ENCODE data around the gene ITGAV. TPM values are rescaled to one million over a fixed set of nuclear protein-coding genes. Genes with fewer than 3 reads are reported as not detected.

The ITGAV gene
- total RNA-seq, 1 experiment from 2014 or later = 4.9 TPM

DNA sequence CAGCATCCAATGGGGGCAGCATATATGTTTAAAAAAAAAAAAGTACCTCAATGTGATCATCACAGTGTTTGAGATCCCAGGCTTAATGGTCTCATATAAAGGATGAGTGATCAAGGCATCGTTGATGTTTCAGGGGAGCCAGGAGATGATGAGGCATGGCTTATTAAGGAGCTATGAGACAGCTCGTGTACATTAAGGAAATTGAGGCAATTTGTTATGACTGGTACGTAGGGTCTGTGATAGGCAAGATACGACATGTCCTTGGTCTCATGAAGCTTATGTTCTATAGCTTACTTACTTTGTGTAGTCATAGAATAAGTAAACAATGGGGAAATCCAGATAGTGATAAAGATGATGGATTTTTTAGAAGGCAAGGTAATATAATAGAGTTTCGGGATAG is 54.9 kb downstream of the ITGAV start:
- Histone ChIP-seq H3K27me3 (ENCODE audit: low read length) (no peaks in the 10 kb centered on the region), H3K4me2 (ENCODE audit: low read depth, low read length, poor library complexity, severe bottlenecking) (no peak overlapping the region), H2AFZ (ENCODE audit: low read length) (no peak overlapping the region), H3K4me3 (ENCODE audit: low read length) (no peak overlapping the region), H3K9ac (ENCODE audit: low read length) (no peak overlapping the region), H3K36me3 (ENCODE audit: insufficient read depth, low read length) (no peaks in the 10 kb centered on the region), H3K4me1 (ENCODE audit: low read length) (no peaks in the 10 kb centered on the region), H3K9me2 (replicated peaks; ENCODE audit: insufficient read depth, low read length) (no peaks in the 10 kb centered on the region), H3K79me2 (ENCODE audit: low read length) (no peaks in the 10 kb centered on the region), H4K20me1 (ENCODE audit: insufficient read depth, low read depth, low read length) (no peaks in the 10 kb centered on the region), H3K9me3 (ENCODE audit: low read length) (no peaks in the 10 kb centered on the region), H3K27ac (ENCODE audit: low read length) (no peak overlapping the region)
- no peak for DNase-seq

DNA sequence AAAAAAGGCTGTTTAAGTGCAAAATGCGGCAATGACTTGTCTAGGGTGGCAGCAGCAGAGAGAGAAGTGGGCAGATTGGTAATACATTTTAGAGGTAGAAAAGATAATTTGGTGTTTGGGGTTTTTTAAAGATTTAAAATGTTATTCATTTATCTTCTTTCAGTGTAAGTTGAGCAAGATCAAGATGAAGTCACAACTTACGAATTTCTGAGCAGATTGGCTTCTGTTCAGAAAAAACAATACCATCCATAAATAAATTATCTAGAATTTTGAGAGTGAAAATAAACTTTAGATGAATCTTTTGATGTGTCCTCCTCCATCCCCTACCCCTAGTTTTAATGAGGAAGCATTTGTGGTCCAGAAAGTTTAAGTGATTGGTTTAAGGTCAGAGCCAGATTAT is 56.1 kb downstream of the ITGAV start:
- H3K4me3 ChIP-seq (ENCODE audit: low read length) = no peak overlapping the region
- H3K9ac ChIP-seq (ENCODE audit: low read length) = no peak overlapping the region
- no peaks in the 10 kb centered on the region for H3K4me1 ChIP-seq (ENCODE audit: low read length)
- no peaks in the 10 kb centered on the region for H3K9me3 ChIP-seq (ENCODE audit: low read length)
- H3K4me2 ChIP-seq (ENCODE audit: low read depth, low read length, poor library complexity, severe bottlenecking) = no peak overlapping the region
- DNase-seq = no peak
- H3K36me3 ChIP-seq (ENCODE audit: insufficient read depth, low read length) = no peaks in the 10 kb centered on the region
- H3K27me3 ChIP-seq (ENCODE audit: low read length) = no peaks in the 10 kb centered on the region
- no peak overlapping the region for H2AFZ ChIP-seq (ENCODE audit: low read length)
- H3K27ac ChIP-seq (ENCODE audit: low read length) = no peak overlapping the region
- no peaks in the 10 kb centered on the region for H4K20me1 ChIP-seq (ENCODE audit: insufficient read depth, low read depth, low read length)
- no peaks in the 10 kb centered on the region for H3K79me2 ChIP-seq (ENCODE audit: low read length)
- no peaks in the 10 kb centered on the region for H3K9me2 ChIP-seq (replicated peaks; ENCODE audit: insufficient read depth, low read length)

DNA sequence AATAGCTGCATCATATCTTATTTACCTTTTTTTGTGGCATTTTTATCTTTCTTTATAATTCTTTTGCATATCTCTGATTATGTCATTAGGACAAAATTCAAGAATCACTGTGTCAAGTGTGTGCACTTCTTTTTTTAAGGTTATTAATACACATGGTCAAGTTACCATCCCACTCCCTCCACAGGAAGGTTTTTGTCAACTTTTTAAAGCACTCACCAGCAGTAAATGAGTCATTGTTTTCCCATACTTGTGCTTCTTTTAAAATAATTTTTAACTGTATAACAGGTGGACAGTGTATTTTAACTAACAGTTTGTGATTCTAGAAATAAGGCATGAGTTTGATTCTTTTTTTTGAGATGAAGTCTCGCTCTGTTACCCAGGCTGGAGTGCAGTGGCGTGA is 58.3 kb downstream of the ITGAV start:
- Histone ChIP-seq H3K9me2 (replicated peaks; ENCODE audit: insufficient read depth, low read length) (no peaks in the 10 kb centered on the region), H3K9ac (ENCODE audit: low read length) (no peak overlapping the region), H3K27ac (ENCODE audit: low read length) (no peak overlapping the region), H3K27me3 (ENCODE audit: low read length) (no peaks in the 10 kb centered on the region), H3K4me3 (ENCODE audit: low read length) (no peak overlapping the region), H3K4me2 (ENCODE audit: low read depth, low read length, poor library complexity, severe bottlenecking) (no peak overlapping the region), H3K79me2 (ENCODE audit: low read length) (no peaks in the 10 kb centered on the region), H3K9me3 (ENCODE audit: low read length) (no peaks in the 10 kb centered on the region), H3K4me1 (ENCODE audit: low read length) (no peaks in the 10 kb centered on the region), H2AFZ (ENCODE audit: low read length) (no peak overlapping the region), H3K36me3 (ENCODE audit: insufficient read depth, low read length) (no peaks in the 10 kb centered on the region), H4K20me1 (ENCODE audit: insufficient read depth, low read depth, low read length) (no peaks in the 10 kb centered on the region)
- DNase-seq = no peak

DNA sequence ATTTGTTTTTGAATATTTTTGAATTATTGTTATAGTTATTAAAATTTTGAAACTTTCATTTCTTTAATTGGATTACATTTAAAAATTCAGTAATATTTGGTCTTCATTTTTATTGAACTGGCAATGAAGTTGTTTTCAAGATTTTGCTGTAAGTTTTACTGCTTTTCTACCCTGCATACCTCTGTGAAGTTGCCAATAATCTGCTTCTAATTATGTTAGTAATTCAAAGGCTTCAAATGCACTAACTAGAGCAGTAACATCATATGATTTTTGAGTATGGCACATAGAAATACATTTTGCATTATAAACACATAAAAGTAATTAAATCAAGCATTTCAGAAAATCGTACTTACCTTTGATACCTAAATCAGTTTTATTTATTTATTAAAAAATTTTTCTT is 63.7 kb downstream of the ITGAV start:
- Histone ChIP-seq H3K79me2 (ENCODE audit: low read length) (no peaks in the 10 kb centered on the region), H3K9me3 (ENCODE audit: low read length) (no peaks in the 10 kb centered on the region), H3K4me1 (ENCODE audit: low read length) (no peaks in the 10 kb centered on the region), H3K4me2 (ENCODE audit: low read depth, low read length, poor library complexity, severe bottlenecking) (no peak overlapping the region), H3K27ac (ENCODE audit: low read length) (no peak overlapping the region), H3K27me3 (ENCODE audit: low read length) (no peaks in the 10 kb centered on the region), H3K36me3 (ENCODE audit: insufficient read depth, low read length) (no peaks in the 10 kb centered on the region), H4K20me1 (ENCODE audit: insufficient read depth, low read depth, low read length) (no peaks in the 10 kb centered on the region), H3K4me3 (ENCODE audit: low read length) (no peak overlapping the region), H3K9me2 (replicated peaks; ENCODE audit: insufficient read depth, low read length) (no peaks in the 10 kb centered on the region), H2AFZ (ENCODE audit: low read length) (no peak overlapping the region), H3K9ac (ENCODE audit: low read length) (no peak overlapping the region)
- no peak for DNase-seq

DNA sequence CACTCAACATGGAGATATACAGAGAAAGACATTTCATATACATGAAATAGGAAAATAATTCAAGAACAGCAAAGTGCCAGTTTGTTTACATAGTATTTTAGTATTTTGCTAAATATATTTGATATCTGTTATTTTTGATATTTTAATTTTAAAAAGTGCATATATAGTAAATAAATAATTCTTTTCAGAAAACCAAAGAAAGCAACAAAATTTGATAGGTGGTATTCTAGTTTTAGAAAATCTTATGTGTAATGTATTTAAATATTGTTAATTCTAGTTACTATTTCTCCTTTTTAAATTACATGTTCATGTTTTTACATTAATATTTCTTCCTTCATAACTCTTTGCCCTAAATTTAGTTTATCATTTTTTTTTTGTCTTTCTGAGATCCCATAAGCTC is 69.5 kb downstream of the ITGAV start:
- Histone ChIP-seq H2AFZ (ENCODE audit: low read length) (no peak overlapping the region), H3K4me1 (ENCODE audit: low read length) (peaks cover 5% of the 10 kb centered on the region), H3K27ac (ENCODE audit: low read length) (no peak overlapping the region), H4K20me1 (ENCODE audit: insufficient read depth, low read depth, low read length) (no peaks in the 10 kb centered on the region), H3K9me2 (replicated peaks; ENCODE audit: insufficient read depth, low read length) (no peaks in the 10 kb centered on the region), H3K79me2 (ENCODE audit: low read length) (no peaks in the 10 kb centered on the region), H3K9ac (ENCODE audit: low read length) (no peak overlapping the region), H3K9me3 (ENCODE audit: low read length) (no peaks in the 10 kb centered on the region), H3K4me3 (ENCODE audit: low read length) (no peak overlapping the region), H3K36me3 (ENCODE audit: insufficient read depth, low read length) (no peaks in the 10 kb centered on the region), H3K27me3 (ENCODE audit: low read length) (no peaks in the 10 kb centered on the region), H3K4me2 (ENCODE audit: low read depth, low read length, poor library complexity, severe bottlenecking) (no peak overlapping the region)
- DNase-seq = no peak

DNA sequence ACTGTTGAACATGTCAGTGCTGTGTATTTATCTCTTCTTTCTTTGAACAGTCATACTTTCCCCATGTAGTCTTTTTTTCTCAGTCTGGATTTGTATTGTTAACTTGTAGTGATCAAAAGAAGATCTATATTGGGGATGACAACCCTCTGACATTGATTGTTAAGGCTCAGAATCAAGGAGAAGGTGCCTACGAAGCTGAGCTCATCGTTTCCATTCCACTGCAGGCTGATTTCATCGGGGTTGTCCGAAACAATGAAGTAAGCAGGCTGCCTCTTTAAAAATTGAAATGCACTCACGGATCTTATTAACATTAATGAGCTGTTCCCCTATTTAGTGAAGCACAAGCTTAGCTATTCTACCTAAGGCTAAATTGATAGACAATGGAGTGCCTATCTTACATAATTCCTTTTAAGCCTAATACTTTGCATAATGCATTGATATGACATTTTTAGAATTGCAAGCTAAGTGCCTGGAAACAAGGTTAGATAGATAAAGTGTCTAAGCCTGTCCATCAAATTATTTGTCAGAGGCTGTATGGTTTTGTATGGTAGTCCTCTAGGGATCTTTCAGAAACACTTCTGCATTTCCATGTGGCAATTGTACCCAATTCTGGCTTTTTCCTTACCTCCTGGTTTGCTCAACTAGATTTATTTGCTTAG is 74.7 kb downstream of the ITGAV start:
- Histone ChIP-seq H3K9me3 (ENCODE audit: low read length) (no peaks in the 10 kb centered on the region), H3K27me3 (ENCODE audit: low read length) (no peaks in the 10 kb centered on the region), H3K27ac (ENCODE audit: low read length) (no peak overlapping the region), H3K9ac (ENCODE audit: low read length) (no peak overlapping the region), H3K79me2 (ENCODE audit: low read length) (no peaks in the 10 kb centered on the region), H4K20me1 (ENCODE audit: insufficient read depth, low read depth, low read length) (no peaks in the 10 kb centered on the region), H3K36me3 (ENCODE audit: insufficient read depth, low read length) (0 out of 2 replicates have a peak, but pooled peaks cover 4% of the 10 kb centered on the region), H3K4me2 (ENCODE audit: low read depth, low read length, poor library complexity, severe bottlenecking) (peak overlapping the region; percentile 40), H2AFZ (ENCODE audit: low read length) (no peak overlapping the region), H3K4me3 (ENCODE audit: low read length) (no peak overlapping the region), H3K9me2 (replicated peaks; ENCODE audit: insufficient read depth, low read length) (no peaks in the 10 kb centered on the region), H3K4me1 (ENCODE audit: low read length) (peaks cover 11% of the 10 kb centered on the region)
- no peak for DNase-seq

DNA sequence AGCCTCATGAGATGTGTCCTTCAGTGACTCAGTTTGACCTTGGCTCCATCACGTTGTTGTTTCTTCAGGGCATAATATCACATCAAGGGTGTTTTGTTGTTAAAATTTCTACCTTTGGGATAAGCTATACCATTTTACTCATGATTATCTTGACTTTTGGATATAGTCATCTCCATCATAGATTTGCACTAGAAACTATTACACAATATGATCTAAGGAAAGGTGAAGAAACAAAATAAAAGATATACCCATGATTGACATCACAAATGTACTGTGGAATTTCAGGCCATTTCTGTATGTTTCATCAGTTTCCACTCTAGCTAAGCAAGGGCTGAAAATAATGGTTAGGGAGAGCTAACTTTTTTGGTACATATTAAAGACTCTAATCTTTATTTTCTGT is 79.3 kb downstream of the ITGAV start:
- Histone ChIP-seq H3K4me2 (ENCODE audit: low read depth, low read length, poor library complexity, severe bottlenecking) (no peak overlapping the region), H3K9me3 (ENCODE audit: low read length) (no peaks in the 10 kb centered on the region), H3K9me2 (replicated peaks; ENCODE audit: insufficient read depth, low read length) (no peaks in the 10 kb centered on the region), H4K20me1 (ENCODE audit: insufficient read depth, low read depth, low read length) (no peaks in the 10 kb centered on the region), H3K4me1 (ENCODE audit: low read length) (peaks cover 8% of the 10 kb centered on the region), H2AFZ (ENCODE audit: low read length) (no peak overlapping the region), H3K9ac (ENCODE audit: low read length) (no peak overlapping the region), H3K79me2 (ENCODE audit: low read length) (no peaks in the 10 kb centered on the region), H3K27me3 (ENCODE audit: low read length) (no peaks in the 10 kb centered on the region), H3K36me3 (ENCODE audit: insufficient read depth, low read length) (0 out of 2 replicates have a peak, but pooled peaks cover 4% of the 10 kb centered on the region), H3K27ac (ENCODE audit: low read length) (no peak overlapping the region), H3K4me3 (ENCODE audit: low read length) (no peak overlapping the region)
- no peak for DNase-seq

DNA sequence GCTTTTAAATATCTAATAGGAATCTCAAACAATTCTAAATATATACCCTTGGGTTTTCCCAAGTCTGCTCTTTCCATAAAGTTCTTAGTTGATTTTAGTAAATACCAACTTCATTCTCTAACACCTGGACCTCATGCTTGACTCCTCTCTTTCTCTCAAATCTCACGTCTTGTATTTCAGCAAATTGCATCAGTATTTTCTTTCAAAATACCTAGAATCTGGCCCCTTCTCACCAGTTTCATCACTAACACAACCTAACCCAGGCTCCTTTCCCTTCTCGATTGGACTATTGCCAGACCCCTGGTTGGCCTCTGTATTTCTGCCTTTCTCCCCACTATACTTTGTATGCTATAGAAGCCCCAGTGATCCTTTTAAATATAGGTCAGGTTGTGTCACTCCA is 81.0 kb downstream of the ITGAV start:
- Histone ChIP-seq H3K27me3 (ENCODE audit: low read length) (no peaks in the 10 kb centered on the region), H3K27ac (ENCODE audit: low read length) (no peak overlapping the region), H4K20me1 (ENCODE audit: insufficient read depth, low read depth, low read length) (no peaks in the 10 kb centered on the region), H3K9me2 (replicated peaks; ENCODE audit: insufficient read depth, low read length) (no peaks in the 10 kb centered on the region), H3K4me3 (ENCODE audit: low read length) (no peak overlapping the region), H3K36me3 (ENCODE audit: insufficient read depth, low read length) (no peaks in the 10 kb centered on the region), H3K9ac (ENCODE audit: low read length) (no peak overlapping the region), H3K4me1 (ENCODE audit: low read length) (no peaks in the 10 kb centered on the region), H3K9me3 (ENCODE audit: low read length) (no peaks in the 10 kb centered on the region), H2AFZ (ENCODE audit: low read length) (no peak overlapping the region), H3K4me2 (ENCODE audit: low read depth, low read length, poor library complexity, severe bottlenecking) (no peak overlapping the region), H3K79me2 (ENCODE audit: low read length) (no peaks in the 10 kb centered on the region)
- no peak for DNase-seq

DNA sequence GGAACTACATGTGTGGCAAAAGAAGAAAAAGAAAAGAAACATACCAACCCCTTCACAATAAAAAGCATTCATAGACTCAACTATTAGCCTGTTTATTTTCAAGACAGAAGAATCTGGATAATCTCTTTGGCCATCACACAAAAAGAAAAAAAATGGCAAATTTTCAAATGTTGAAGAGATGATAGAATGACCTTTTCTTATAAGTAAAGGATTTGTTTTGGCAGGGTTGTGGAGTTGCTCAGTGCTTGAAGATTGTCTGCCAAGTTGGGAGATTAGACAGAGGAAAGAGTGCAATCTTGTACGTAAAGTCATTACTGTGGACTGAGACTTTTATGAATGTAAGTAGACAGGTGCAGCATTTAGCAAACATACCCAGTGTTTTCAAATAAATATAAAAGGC is 85.5 kb downstream of the ITGAV start:
- Histone ChIP-seq H3K27me3 (ENCODE audit: low read length) (no peaks in the 10 kb centered on the region), H3K9me3 (ENCODE audit: low read length) (no peaks in the 10 kb centered on the region), H3K36me3 (ENCODE audit: insufficient read depth, low read length) (no peaks in the 10 kb centered on the region), H3K79me2 (ENCODE audit: low read length) (no peaks in the 10 kb centered on the region), H2AFZ (ENCODE audit: low read length) (no peak overlapping the region), H3K9me2 (replicated peaks; ENCODE audit: insufficient read depth, low read length) (no peaks in the 10 kb centered on the region), H3K4me3 (ENCODE audit: low read length) (no peak overlapping the region), H3K27ac (ENCODE audit: low read length) (no peak overlapping the region), H3K4me1 (ENCODE audit: low read length) (no peaks in the 10 kb centered on the region), H3K4me2 (ENCODE audit: low read depth, low read length, poor library complexity, severe bottlenecking) (no peak overlapping the region), H3K9ac (ENCODE audit: low read length) (no peak overlapping the region), H4K20me1 (ENCODE audit: insufficient read depth, low read depth, low read length) (no peaks in the 10 kb centered on the region)
- no peak for DNase-seq

Measured in Karpas-422 (cell line).